HEK293T (cell line): Measurements from ENCODE around the gene AMTN.

ENCODE experiments used
- ELF4 ChIP-seq: fragments of 450-650 bp; IDR thresholded peaks from 2 replicates; pipeline ENCODE4 v1.6.1; 2017; ENCODE audit warnings: antibody characterized with exemption
- FOXK2 ChIP-seq: fragments of 450-650 bp; IDR thresholded peaks from 2 replicates; pipeline ENCODE4 v1.6.1; 2016; ENCODE audit warnings: mild to moderate bottlenecking
- HDGF ChIP-seq: fragments of 450-650 bp; IDR thresholded peaks from 2 replicates; pipeline ENCODE4 v1.6.1; 2017; ENCODE audit warnings: antibody characterized with exemption, borderline replicate concordance

DNA sequence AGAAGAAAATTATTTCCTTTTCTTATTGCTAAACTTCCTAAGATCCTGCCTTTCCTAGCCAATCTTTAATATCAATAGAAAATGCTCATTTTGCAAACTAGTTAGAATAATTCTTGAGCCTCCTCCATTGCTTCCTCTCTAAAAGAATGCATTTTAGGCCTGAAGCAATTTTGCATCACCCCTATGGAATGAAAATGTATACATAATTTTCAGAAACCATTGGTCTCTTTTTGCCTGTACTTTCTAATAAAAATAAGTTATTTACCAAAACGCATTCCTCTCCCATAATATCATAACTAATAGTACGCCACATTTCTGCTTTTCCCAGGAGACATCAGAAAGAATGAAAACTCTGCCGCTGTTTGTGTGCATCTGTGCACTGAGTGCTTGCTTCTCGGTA, 44.7 kb upstream of the AMTN start:
- no peak for TF ChIP-seq HDGF
- no peak for TF ChIP-seq ELF4
- TF ChIP-seq FOXK2, result no peak
